HepG2 (cell line): ENCODE measurements around the gene ID4. TPM values are rescaled to one million over a fixed set of nuclear protein-coding genes. Genes with fewer than 3 reads are reported as not detected.

ENCODE experiments used
- CBFB ChIP-seq: sonication (generic); formaldehyde crosslinking; IDR thresholded peaks from 2 replicates; pipeline ENCODE4 v1.4.0; 2020; ENCODE audit warnings: missing genetic modification reagents
- CHD4 ChIP-seq: fragments of 200-600 bp; sonication (generic); IDR thresholded peaks from 2 replicates; pipeline ENCODE4 v1.7.0; 2017; ENCODE audit warnings: mild to moderate bottlenecking, low read length, borderline replicate concordance
- DPF2 ChIP-seq: sonication (generic); formaldehyde crosslinking; IDR thresholded peaks from 2 replicates; pipeline ENCODE4 v1.4.0; 2020; ENCODE audit warnings: mild to moderate bottlenecking, low read depth, missing genetic modification reagents, borderline replicate concordance
- HMGA1 ChIP-seq: sonication (generic); formaldehyde crosslinking; conservative IDR thresholded peaks from 2 replicates; pipeline ENCODE4 v1.4.0; 2020; ENCODE audit warnings: missing genetic modification reagents
- HNF1A ChIP-seq, 2 experiments: sonication (generic) in 1 of 2; formaldehyde crosslinking in 1 of 2; IDR thresholded peaks; 2 replicates each; pipeline versions ENCODE4 v1.4.0 to v1.6.1; 2016 to 2020; ENCODE audit warnings: borderline replicate concordance in 1 of 2, low read depth in 1 of 2, mild to moderate bottlenecking in 1 of 2, missing genetic modification reagents in 1 of 2
- IKZF4 ChIP-seq: sonication (generic); formaldehyde crosslinking; IDR thresholded peaks from 2 replicates; pipeline ENCODE4 v1.5.1; 2020; ENCODE audit warnings: borderline replicate concordance, mild to moderate bottlenecking, low read depth, missing genetic modification reagents; ENCODE audit errors: not compliant biosample characterization
- KLF12 ChIP-seq: sonication (generic); formaldehyde crosslinking; IDR thresholded peaks from 2 replicates; pipeline ENCODE4 v1.4.0; 2020; ENCODE audit warnings: missing genetic modification reagents, borderline replicate concordance
- MLLT10 ChIP-seq: sonication (generic); formaldehyde crosslinking; IDR thresholded peaks from 2 replicates; pipeline ENCODE4 v1.4.0; 2020; ENCODE audit warnings: missing genetic modification reagents
- NCOR1 ChIP-seq: fragments of 200-600 bp; sonication (generic); IDR thresholded peaks from 2 replicates; pipeline ENCODE4 v1.7.0; 2017; ENCODE audit warnings: antibody characterized with exemption, low read length, borderline replicate concordance
- PITX1 ChIP-seq: sonication (generic); formaldehyde crosslinking; IDR thresholded peaks from 2 replicates; pipeline ENCODE4 v1.5.1; 2020; ENCODE audit warnings: mild to moderate bottlenecking, missing genetic modification reagents
- POGZ ChIP-seq: sonication (generic); formaldehyde crosslinking; IDR thresholded peaks from 2 replicates; pipeline ENCODE4 v1.4.0; 2020; ENCODE audit warnings: mild to moderate bottlenecking, missing genetic modification reagents
- RAD51 ChIP-seq: fragments of 450-650 bp; IDR thresholded peaks from 2 replicates; pipeline ENCODE4 v1.6.1; 2016; ENCODE audit warnings: borderline replicate concordance
- SOX5 ChIP-seq: IDR thresholded peaks from 2 replicates; pipeline ENCODE4 v1.6.1; 2016; ENCODE audit warnings: borderline replicate concordance
- SSRP1 ChIP-seq: IDR thresholded peaks from 2 replicates; pipeline ENCODE4 v1.6.1; 2016; ENCODE audit warnings: control low read depth
- TBX2 ChIP-seq: sonication (generic); formaldehyde crosslinking; IDR thresholded peaks from 2 replicates; pipeline ENCODE4 v1.5.0; 2020; ENCODE audit warnings: missing genetic modification reagents, mild to moderate bottlenecking, borderline replicate concordance
- ZMAT5 ChIP-seq: sonication (generic); formaldehyde crosslinking; IDR thresholded peaks from 2 replicates; pipeline ENCODE4 v1.5.0; 2020; ENCODE audit warnings: mild to moderate bottlenecking, low read depth, missing genetic modification reagents, borderline replicate concordance
- ZNF280B ChIP-seq: sonication (generic); formaldehyde crosslinking; IDR thresholded peaks from 2 replicates; pipeline ENCODE4 v1.5.0; 2020; ENCODE audit warnings: missing genetic modification reagents, mild to moderate bottlenecking, borderline replicate concordance
- ZNF333 ChIP-seq: sonication (generic); formaldehyde crosslinking; IDR thresholded peaks from 2 replicates; pipeline ENCODE4 v1.4.0; 2020; ENCODE audit warnings: mild to moderate bottlenecking, missing genetic modification reagents, borderline replicate concordance
- ZNF558 ChIP-seq: sonication (generic); formaldehyde crosslinking; IDR thresholded peaks from 2 replicates; pipeline ENCODE4 v1.9.0; 2022; ENCODE audit warnings: mild to moderate bottlenecking, missing genetic modification reagents, borderline replicate concordance
- ZNF788 ChIP-seq: sonication (generic); formaldehyde crosslinking; IDR thresholded peaks from 2 replicates; pipeline ENCODE4 v1.5.0; 2020; ENCODE audit warnings: mild to moderate bottlenecking, missing genetic modification reagents, borderline replicate concordance
- polyA plus RNA-seq, 8 experiments: library from polyadenylated mRNA; depleted of rRNA in 3 of 8; stranded (reverse) in 7 of 8; unstranded in 1 of 8; fragments of >200 nt; fragmentation: Illumina TruSeq in 4 of 8; extraction: Trizol in 4 of 8; gene quantifications; 2 replicates each; pipeline versions ENCODE4 v1.2.1 to v1.2.3, GENCODE V29; 2011 to 2016; ENCODE audit warnings: low read depth in 4 of 8, missing spikeins in 1 of 8, mixed read lengths in 1 of 8; ENCODE audit not compliant: insufficient read depth in 1 of 8
- total RNA-seq, 5 experiments: library from RNA; depleted of rRNA; stranded (reverse); fragments of >200 nt; fragmentation: Illumina TruSeq; extraction: Trizol; gene quantifications; 2 replicates each; pipeline ENCODE4 v1.2.3, GENCODE V29; 2016; ENCODE audit warnings: low read depth in 1 of 5
- TF ChIP-seq, protein P1 (sequence below): IDR thresholded peaks from 2 replicates; pipeline ENCODE4 v1.6.1; 2016

ID4 gene
- total and polyA plus RNA-seq, 2 of the 13 experiments (the other 11 are each of a cell fraction or from before 2014, with no cell fraction given) = 0.20 to 0.44 TPM

- TF ChIP-seq HNF1A (IDR thresholded peaks at IDR 0.05; ENCODE audit: low read depth) (no peak), HNF1A (CRISPR knock-in tag; IDR thresholded peaks at IDR 0.05; ENCODE audit: borderline replicate concordance) (peak; percentile 93), SSRP1 (CRISPR knock-in tag) (no peak), ZNF333 (CRISPR knock-in tag) (no peak), CBFB (CRISPR knock-in tag) (no peak), HMGA1 (CRISPR knock-in tag) (no peak), MLLT10 (CRISPR knock-in tag) (no peak), KLF12 (CRISPR knock-in tag) (peak; percentile 93), IKZF4 (no peak), DPF2 (no peak), NCOR1 (peak; percentile 43; the same call in 1 of the 2 replicates), TBX2 (CRISPR knock-in tag) (peak; percentile 86), ZNF558 (CRISPR knock-in tag) (peak; percentile 87; the same call in 1 of the 2 replicates), RAD51 (no peak), PITX1 (CRISPR knock-in tag) (peak; percentile 37; the same call in 1 of the 2 replicates), ZMAT5 (CRISPR knock-in tag) (no peak), POGZ (CRISPR knock-in tag) (peak; percentile 93), ZNF280B (no peak; the same call in 1 of the 2 replicates), SOX5 (CRISPR knock-in tag) (peak; percentile 76; the same call in 1 of the 2 replicates), CHD4 (no peak), ZNF788 (peak; percentile 92; the same call in 1 of the 2 replicates)
- TF ChIP-seq, protein P1, sequence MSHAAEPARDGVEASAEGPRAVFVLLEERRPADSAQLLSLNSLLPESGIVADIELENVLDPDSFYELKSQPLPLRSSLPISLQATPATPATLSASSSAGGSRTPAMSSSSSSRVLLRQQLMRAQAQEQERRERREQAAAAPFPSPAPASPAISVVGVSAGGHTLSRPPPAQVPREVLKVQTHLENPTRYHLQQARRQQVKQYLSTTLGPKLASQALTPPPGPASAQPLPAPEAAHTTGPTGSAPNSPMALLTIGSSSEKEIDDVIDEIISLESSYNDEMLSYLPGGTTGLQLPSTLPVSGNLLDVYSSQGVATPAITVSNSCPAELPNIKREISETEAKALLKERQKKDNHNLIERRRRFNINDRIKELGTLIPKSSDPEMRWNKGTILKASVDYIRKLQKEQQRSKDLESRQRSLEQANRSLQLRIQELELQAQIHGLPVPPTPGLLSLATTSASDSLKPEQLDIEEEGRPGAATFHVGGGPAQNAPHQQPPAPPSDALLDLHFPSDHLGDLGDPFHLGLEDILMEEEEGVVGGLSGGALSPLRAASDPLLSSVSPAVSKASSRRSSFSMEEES = no peak
These were observed 32.7 kb upstream of the ID4 start (continued) for GRCh38 chr6:19804205-19805128.
